Transverse colon (tissue), 3 donors: ENCODE measurements around the gene PITPNM1.
A peak's percentile ranks its signal among the peaks of the same experiment; 100 is the strongest.

Source experiments
- POLR2A ChIP-seq: fragments of 450-650 bp; IDR thresholded peaks from one replicate; pipeline ENCODE4 v1.6.1; 2016; ENCODE audit warnings: antibody characterized with exemption, mild to moderate bottlenecking, moderate library complexity
- TF ChIP-seq, protein P1 (sequence below), 5 experiments: fragments of 200-600 bp in 3 of 5; fragments of 450-650 bp in 2 of 5; sonication (generic) in 3 of 5; IDR thresholded peaks; 1 replicate in 2 of 5; 2 replicates in 3 of 5; pipeline ENCODE4 v1.5.1; 2016 to 2017; ENCODE audit warnings: antibody characterized with exemption in 5 of 5, inconsistent platforms in 3 of 5, mild to moderate bottlenecking in 2 of 5, moderate library complexity in 1 of 5

DNA sequence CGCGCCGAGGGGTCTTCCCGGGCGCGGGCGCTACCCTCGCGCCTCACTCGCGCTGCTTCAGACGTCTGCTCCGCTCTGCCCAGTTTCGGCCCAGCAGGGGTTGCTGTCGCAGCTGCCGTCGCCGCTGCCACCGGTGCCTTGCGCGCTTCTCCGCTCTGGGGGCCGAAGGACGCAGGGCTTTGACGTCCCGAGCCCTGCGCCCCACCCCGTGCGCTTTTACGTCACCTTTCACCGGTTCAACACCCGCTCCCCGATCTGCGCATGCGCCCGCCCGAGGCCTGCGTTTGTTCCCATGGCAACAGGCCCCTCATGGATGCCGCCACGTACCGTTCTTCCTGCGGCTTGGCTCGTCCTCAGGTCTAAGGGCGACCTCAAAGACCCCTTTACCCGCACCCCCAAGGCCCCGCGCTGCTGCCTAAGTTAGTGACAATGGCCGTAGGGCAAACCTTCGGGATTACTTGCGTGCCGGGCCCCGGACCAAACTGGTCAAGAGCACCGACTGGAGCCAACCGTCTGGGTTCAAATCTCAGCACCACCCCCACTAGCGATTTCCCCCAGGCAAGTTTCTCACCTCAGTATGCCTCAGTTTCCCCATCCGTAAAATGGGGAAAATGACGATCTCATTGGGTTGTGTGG is 3.4 kb upstream of the PITPNM1 start:
- TF ChIP-seq, protein P1, sequence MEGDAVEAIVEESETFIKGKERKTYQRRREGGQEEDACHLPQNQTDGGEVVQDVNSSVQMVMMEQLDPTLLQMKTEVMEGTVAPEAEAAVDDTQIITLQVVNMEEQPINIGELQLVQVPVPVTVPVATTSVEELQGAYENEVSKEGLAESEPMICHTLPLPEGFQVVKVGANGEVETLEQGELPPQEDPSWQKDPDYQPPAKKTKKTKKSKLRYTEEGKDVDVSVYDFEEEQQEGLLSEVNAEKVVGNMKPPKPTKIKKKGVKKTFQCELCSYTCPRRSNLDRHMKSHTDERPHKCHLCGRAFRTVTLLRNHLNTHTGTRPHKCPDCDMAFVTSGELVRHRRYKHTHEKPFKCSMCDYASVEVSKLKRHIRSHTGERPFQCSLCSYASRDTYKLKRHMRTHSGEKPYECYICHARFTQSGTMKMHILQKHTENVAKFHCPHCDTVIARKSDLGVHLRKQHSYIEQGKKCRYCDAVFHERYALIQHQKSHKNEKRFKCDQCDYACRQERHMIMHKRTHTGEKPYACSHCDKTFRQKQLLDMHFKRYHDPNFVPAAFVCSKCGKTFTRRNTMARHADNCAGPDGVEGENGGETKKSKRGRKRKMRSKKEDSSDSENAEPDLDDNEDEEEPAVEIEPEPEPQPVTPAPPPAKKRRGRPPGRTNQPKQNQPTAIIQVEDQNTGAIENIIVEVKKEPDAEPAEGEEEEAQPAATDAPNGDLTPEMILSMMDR (IDR thresholded peaks at IDR 0.05) = no peak
- peak; percentile 65 for TF ChIP-seq POLR2A
